ENCODE data around the gene SLC30A5.
"Not testable (repeated sequence)": the region's sequence is repeated elsewhere in the genome, so short reads cannot be mapped to it uniquely, and the experiment has no call there.

Gene SLC30A5

GRCh38 chr5:69105996-69106906 lies 12.4 kb downstream of the SLC30A5 start:
- DNase-seq (ENCODE audit: low spot score) = no peak

- not testable (repeated sequence) for DNase-seq (ENCODE audit: low spot score)
Measured at GRCh38 chr5:69108367-69108766, 14.6 kb downstream of the SLC30A5 start.

- no peak for DNase-seq (ENCODE audit: low spot score)
Measured at GRCh38 chr5:69113851-69114250, 20.0 kb downstream of the SLC30A5 start.

- DNase-seq (ENCODE audit: low spot score) = no peak
Measured at GRCh38 chr5:69115526-69115925, 21.7 kb downstream of the SLC30A5 start.

GRCh38 chr5:69129413-69129812 lies 35.6 kb downstream of the SLC30A5 start:
- no peak for DNase-seq (ENCODE audit: low spot score)

- DNase-seq (ENCODE audit: low spot score) = no peak
Measured at GRCh38 chr5:69130241-69130640, 36.4 kb downstream of the SLC30A5 start.

GRCh38 chr5:69131304-69131703 lies 37.5 kb downstream of the SLC30A5 start:
- DNase-seq (ENCODE audit: low spot score) = no peak

GRCh38 chr5:69134126-69134525 lies 40.3 kb downstream of the SLC30A5 start:
- no peak for DNase-seq (ENCODE audit: low spot score)

GRCh38 chr5:69136293-69136692 lies 42.5 kb downstream of the SLC30A5 start:
- DNase-seq (ENCODE audit: low spot score) = no peak

GRCh38 chr5:69137208-69137607 lies 43.4 kb downstream of the SLC30A5 start:
- not testable (repeated sequence) for DNase-seq (ENCODE audit: low spot score)

GRCh38 chr5:69137807-69138206 lies 44.0 kb downstream of the SLC30A5 start:
- DNase-seq (ENCODE audit: low spot score) = no peak

- no peak for DNase-seq (ENCODE audit: low spot score)
Measured at GRCh38 chr5:69138766-69139165, 45.0 kb downstream of the SLC30A5 start.

GRCh38 chr5:69140239-69140638 lies 46.4 kb downstream of the SLC30A5 start:
- DNase-seq (ENCODE audit: low spot score) = not testable (repeated sequence)

GRCh38 chr5:69140827-69141226 lies 47.0 kb downstream of the SLC30A5 start:
- no peak for DNase-seq (ENCODE audit: low spot score)

- not testable (repeated sequence) for DNase-seq (ENCODE audit: low spot score)
Measured at GRCh38 chr5:69148576-69148975, 54.8 kb downstream of the SLC30A5 start.

GRCh38 chr5:69148981-69149675 lies 55.3 kb downstream of the SLC30A5 start:
- no peak for DNase-seq (ENCODE audit: low spot score)

- DNase-seq (ENCODE audit: low spot score) = no peak
Measured at GRCh38 chr5:69149676-69150010, 55.8 kb downstream of the SLC30A5 start.

- DNase-seq (ENCODE audit: low spot score) = no peak
Measured at GRCh38 chr5:69152731-69153130, 58.9 kb downstream of the SLC30A5 start.

GRCh38 chr5:69156456-69156855 lies 62.6 kb downstream of the SLC30A5 start:
- DNase-seq (ENCODE audit: low spot score) = no peak

GRCh38 chr5:69158039-69158438 lies 64.2 kb downstream of the SLC30A5 start:
- no peak for DNase-seq (ENCODE audit: low spot score)

GRCh38 chr5:69160651-69161050 lies 66.8 kb downstream of the SLC30A5 start:
- DNase-seq (ENCODE audit: low spot score) = no peak

- DNase-seq (ENCODE audit: low spot score) = peak; percentile 97
Measured at GRCh38 chr5:69166686-69167492, 73.1 kb downstream of the SLC30A5 start, which contains the start of gene CCNB1. Gene CCNB1 (plus strand): TSS chr5:69167150. CDS start chr5:69167263, 113 bp downstream.
